Erythroblast (primary cell): ENCODE data around the gene C1orf56.

ENCODE experiments used
- GATA1 ChIP-seq: IDR thresholded peaks from 2 replicates; pipeline ENCODE4 v1.6.1; 2011; ENCODE audit warnings: low read depth, mild to moderate bottlenecking, control low read depth, low read length, moderate library complexity
- POLR2A ChIP-seq: IDR thresholded peaks from 2 replicates; pipeline ENCODE4 v1.6.1; 2011; ENCODE audit warnings: mild to moderate bottlenecking, low read length

DNA sequence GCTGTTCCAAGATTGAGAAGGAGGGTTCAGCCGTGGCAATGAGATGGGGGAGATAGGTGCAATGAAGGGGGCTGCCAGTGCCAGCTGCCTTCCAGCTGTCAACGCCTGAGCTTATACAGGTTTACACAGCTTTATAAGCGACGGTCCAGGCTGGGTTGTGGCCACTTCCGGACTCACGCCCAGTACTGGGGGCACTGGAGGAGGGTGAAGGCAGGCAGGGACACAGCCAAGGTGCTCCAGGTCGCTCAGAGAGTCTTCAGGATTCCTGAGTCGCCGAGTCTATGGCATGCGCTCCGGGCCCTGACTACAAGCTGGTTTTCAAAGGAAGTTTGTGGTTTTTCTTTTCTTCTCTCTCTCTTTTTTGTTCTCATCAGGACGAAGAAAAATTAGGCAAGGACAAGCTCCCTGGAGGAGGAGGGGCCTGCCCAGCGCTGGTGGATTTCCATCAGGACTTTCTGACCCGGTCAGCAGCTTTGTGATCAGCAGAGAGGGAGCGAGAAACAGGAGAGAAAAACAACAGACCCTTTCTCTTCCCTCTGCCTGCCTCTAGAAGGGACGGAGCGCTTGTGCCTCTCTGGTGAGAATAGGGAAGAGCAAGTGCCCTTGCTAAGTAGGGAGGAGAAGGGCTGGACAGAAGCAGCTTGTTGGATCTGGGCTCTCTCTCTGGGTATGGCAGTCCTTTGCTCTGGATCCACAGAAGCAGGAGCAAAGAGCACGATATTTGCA lies 41.1 kb upstream of the C1orf56 start, which contains the start of gene MINDY1:
- TF ChIP-seq POLR2A, result peak; percentile 83
- no peak for TF ChIP-seq GATA1
